22Rv1 (cell line): ENCODE measurements around the gene ZNF543.

Source experiments
- ZFX ChIP-seq: fragments of 450-650 bp; IDR thresholded peaks from 2 replicates; pipeline ENCODE4 v1.6.1; 2017; ENCODE audit warnings: antibody characterized with exemption, borderline replicate concordance
- TF ChIP-seq, protein P1 (sequence below): fragments of 450-650 bp; IDR thresholded peaks from 2 replicates; pipeline ENCODE4 v1.5.1; 2017; ENCODE audit warnings: mild to moderate bottlenecking

DNA sequence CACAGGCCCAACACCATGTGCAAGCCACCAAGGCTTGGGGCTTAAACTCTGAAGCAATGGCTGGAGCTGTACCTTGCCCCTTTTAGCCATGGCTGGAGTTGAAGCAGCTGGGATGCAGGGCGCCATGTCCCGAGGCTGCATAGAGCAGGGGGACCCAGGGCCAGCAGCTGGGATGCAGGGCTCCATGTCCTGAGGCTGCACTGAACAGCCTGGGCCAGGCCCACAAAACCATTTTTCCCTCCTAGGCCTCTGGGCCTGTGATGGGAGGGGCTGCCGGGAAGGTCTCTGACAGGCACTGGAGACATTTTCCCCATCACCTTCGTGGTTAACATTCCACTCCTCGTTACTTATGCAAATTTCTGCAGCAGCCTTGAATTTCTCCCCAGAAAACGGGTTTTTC lies 53.9 kb downstream of the ZNF543 start:
- TF ChIP-seq, protein P1, sequence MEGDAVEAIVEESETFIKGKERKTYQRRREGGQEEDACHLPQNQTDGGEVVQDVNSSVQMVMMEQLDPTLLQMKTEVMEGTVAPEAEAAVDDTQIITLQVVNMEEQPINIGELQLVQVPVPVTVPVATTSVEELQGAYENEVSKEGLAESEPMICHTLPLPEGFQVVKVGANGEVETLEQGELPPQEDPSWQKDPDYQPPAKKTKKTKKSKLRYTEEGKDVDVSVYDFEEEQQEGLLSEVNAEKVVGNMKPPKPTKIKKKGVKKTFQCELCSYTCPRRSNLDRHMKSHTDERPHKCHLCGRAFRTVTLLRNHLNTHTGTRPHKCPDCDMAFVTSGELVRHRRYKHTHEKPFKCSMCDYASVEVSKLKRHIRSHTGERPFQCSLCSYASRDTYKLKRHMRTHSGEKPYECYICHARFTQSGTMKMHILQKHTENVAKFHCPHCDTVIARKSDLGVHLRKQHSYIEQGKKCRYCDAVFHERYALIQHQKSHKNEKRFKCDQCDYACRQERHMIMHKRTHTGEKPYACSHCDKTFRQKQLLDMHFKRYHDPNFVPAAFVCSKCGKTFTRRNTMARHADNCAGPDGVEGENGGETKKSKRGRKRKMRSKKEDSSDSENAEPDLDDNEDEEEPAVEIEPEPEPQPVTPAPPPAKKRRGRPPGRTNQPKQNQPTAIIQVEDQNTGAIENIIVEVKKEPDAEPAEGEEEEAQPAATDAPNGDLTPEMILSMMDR, result no peak
- TF ChIP-seq ZFX, result no peak
